ENCODE measurements around the gene THBS2.

THBS2 gene

DNA sequence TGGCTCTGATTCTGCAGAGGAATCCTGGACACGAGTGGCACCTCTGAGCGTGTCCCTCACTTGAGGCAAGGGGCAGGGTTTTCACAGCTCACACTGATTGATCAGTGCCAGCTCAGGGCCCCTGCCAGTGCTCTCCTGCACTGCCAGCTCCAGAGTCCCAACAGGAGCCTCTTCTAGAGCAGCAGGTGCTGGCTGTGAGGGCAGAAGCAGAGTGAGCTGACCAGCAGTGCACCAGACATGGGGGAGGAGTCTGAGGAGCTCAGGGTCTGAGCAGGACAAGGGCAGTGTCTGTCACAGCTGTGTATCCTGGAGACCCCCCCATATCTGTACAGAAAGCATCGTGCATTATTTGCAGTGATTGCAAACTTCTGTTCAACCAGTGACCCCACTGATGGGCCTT, 31.5 kb upstream of the THBS2 start:
- H3K4me2 ChIP-seq (ENCODE audit: low read length): no peak overlapping the region
- no peaks in the 10 kb centered on the region for H4K20me1 ChIP-seq (ENCODE audit: insufficient read depth, low read length)
- H3K79me2 ChIP-seq (ENCODE audit: insufficient read depth, low read length): no peaks in the 10 kb centered on the region
- no peaks in the 10 kb centered on the region for H3K9me3 ChIP-seq (ENCODE audit: low read length)
- no peaks in the 10 kb centered on the region for H3K27me3 ChIP-seq (ENCODE audit: insufficient read depth, low read length)
- no peak overlapping the region for H3K9ac ChIP-seq (ENCODE audit: low read length)
- no peaks in the 10 kb centered on the region for H3F3A ChIP-seq (ENCODE audit: insufficient read depth, low read length)
- no peak overlapping the region for H3K27ac ChIP-seq (ENCODE audit: low read depth, low read length, poor library complexity, severe bottlenecking)
- H3K9me2 ChIP-seq (ENCODE audit: low read depth, low read length): no peaks in the 10 kb centered on the region
- H3K36me3 ChIP-seq (ENCODE audit: insufficient read depth, low read length): no peaks in the 10 kb centered on the region
- no peak overlapping the region for H3K4me3 ChIP-seq (ENCODE audit: low read depth, low read length, poor library complexity, severe bottlenecking)
- H2AFZ ChIP-seq (ENCODE audit: low read length): no peak overlapping the region
- H3K4me1 ChIP-seq (ENCODE audit: insufficient read depth, low read length, severe bottlenecking): no peaks in the 10 kb centered on the region
- TF ChIP-seq, protein P1, sequence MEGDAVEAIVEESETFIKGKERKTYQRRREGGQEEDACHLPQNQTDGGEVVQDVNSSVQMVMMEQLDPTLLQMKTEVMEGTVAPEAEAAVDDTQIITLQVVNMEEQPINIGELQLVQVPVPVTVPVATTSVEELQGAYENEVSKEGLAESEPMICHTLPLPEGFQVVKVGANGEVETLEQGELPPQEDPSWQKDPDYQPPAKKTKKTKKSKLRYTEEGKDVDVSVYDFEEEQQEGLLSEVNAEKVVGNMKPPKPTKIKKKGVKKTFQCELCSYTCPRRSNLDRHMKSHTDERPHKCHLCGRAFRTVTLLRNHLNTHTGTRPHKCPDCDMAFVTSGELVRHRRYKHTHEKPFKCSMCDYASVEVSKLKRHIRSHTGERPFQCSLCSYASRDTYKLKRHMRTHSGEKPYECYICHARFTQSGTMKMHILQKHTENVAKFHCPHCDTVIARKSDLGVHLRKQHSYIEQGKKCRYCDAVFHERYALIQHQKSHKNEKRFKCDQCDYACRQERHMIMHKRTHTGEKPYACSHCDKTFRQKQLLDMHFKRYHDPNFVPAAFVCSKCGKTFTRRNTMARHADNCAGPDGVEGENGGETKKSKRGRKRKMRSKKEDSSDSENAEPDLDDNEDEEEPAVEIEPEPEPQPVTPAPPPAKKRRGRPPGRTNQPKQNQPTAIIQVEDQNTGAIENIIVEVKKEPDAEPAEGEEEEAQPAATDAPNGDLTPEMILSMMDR (IDR thresholded peaks at IDR 0.05; ENCODE audit: low read length): no peak
- TF ChIP-seq EZH2 (IDR thresholded peaks at IDR 0.05; ENCODE audit: borderline replicate concordance, low read length): no peak

GRCh38 chr6:169283924-169284323, 30.3 kb upstream of the THBS2 start:
- Histone ChIP-seq H3K4me1 (ENCODE audit: insufficient read depth, low read length, severe bottlenecking) (no peaks in the 10 kb centered on the region), H3K4me3 (ENCODE audit: low read depth, low read length, poor library complexity, severe bottlenecking) (no peak overlapping the region), H4K20me1 (ENCODE audit: insufficient read depth, low read length) (no peaks in the 10 kb centered on the region), H3K4me2 (ENCODE audit: low read length) (no peak overlapping the region), H3K9me2 (ENCODE audit: low read depth, low read length) (no peaks in the 10 kb centered on the region), H3K79me2 (ENCODE audit: insufficient read depth, low read length) (no peaks in the 10 kb centered on the region), H3K27ac (ENCODE audit: low read depth, low read length, poor library complexity, severe bottlenecking) (no peak overlapping the region), H3K36me3 (ENCODE audit: insufficient read depth, low read length) (no peaks in the 10 kb centered on the region), H3K9ac (ENCODE audit: low read length) (no peak overlapping the region), H3K9me3 (ENCODE audit: low read length) (no peaks in the 10 kb centered on the region), H3K27me3 (ENCODE audit: insufficient read depth, low read length) (no peaks in the 10 kb centered on the region), H2AFZ (ENCODE audit: low read length) (no peak overlapping the region), H3F3A (ENCODE audit: insufficient read depth, low read length) (no peaks in the 10 kb centered on the region)
- TF ChIP-seq, protein P1 (IDR thresholded peaks at IDR 0.05; ENCODE audit: low read length): no peak
- no peak for TF ChIP-seq EZH2 (IDR thresholded peaks at IDR 0.05; ENCODE audit: borderline replicate concordance, low read length)

GRCh38 chr6:169282043-169282442, 28.4 kb upstream of the THBS2 start:
- H2AFZ ChIP-seq (ENCODE audit: low read length): no peak overlapping the region
- TF ChIP-seq EZH2 (IDR thresholded peaks at IDR 0.05; ENCODE audit: borderline replicate concordance, low read length): no peak
- TF ChIP-seq, protein P1 (IDR thresholded peaks at IDR 0.05; ENCODE audit: low read length): no peak
- H3K9me2 ChIP-seq (ENCODE audit: low read depth, low read length): no peaks in the 10 kb centered on the region
- H3K27ac ChIP-seq (ENCODE audit: low read depth, low read length, poor library complexity, severe bottlenecking): no peak overlapping the region
- no peaks in the 10 kb centered on the region for H3F3A ChIP-seq (ENCODE audit: insufficient read depth, low read length)
- H3K9ac ChIP-seq (ENCODE audit: low read length): no peak overlapping the region
- no peaks in the 10 kb centered on the region for H3K4me1 ChIP-seq (ENCODE audit: insufficient read depth, low read length, severe bottlenecking)
- H3K4me2 ChIP-seq (ENCODE audit: low read length): no peak overlapping the region
- no peaks in the 10 kb centered on the region for H3K9me3 ChIP-seq (ENCODE audit: low read length)
- no peaks in the 10 kb centered on the region for H3K27me3 ChIP-seq (ENCODE audit: insufficient read depth, low read length)
- H3K79me2 ChIP-seq (ENCODE audit: insufficient read depth, low read length): no peaks in the 10 kb centered on the region
- no peaks in the 10 kb centered on the region for H4K20me1 ChIP-seq (ENCODE audit: insufficient read depth, low read length)
- no peaks in the 10 kb centered on the region for H3K36me3 ChIP-seq (ENCODE audit: insufficient read depth, low read length)
- H3K4me3 ChIP-seq (ENCODE audit: low read depth, low read length, poor library complexity, severe bottlenecking): no peak overlapping the region

All from OCI-LY1 (cell line).